HepG2 (cell line): ENCODE results near the gene COPE. TPM values are rescaled to one million over a fixed set of nuclear protein-coding genes. Genes with fewer than 3 reads are reported as not detected.
A peak's percentile ranks its signal among the peaks of the same experiment; 100 is the strongest.

Experiments used
- BCLAF1 ChIP-seq: fragments of 450-650 bp; IDR thresholded peaks from 2 replicates; pipeline ENCODE4 v1.6.1; 2017; ENCODE audit warnings: mild to moderate bottlenecking
- CENPT ChIP-seq: sonication (generic); formaldehyde crosslinking; IDR thresholded peaks from 2 replicates; pipeline ENCODE4 v1.8.0; 2022; ENCODE audit warnings: low read depth, mild to moderate bottlenecking, moderate library complexity, missing genetic modification reagents
- E2F1 ChIP-seq: sonication (generic); formaldehyde crosslinking; IDR thresholded peaks from 2 replicates; pipeline ENCODE4 v1.5.0; 2020; ENCODE audit warnings: missing genetic modification reagents
- GRHL1 ChIP-seq: sonication (generic); formaldehyde crosslinking; conservative IDR thresholded peaks from 2 replicates; pipeline ENCODE4 v1.8.0; 2022; ENCODE audit warnings: missing genetic modification reagents
- HDAC2 ChIP-seq: sonication (generic); formaldehyde crosslinking; IDR thresholded peaks from 2 replicates; pipeline ENCODE4 v1.4.0; 2020; ENCODE audit warnings: missing genetic modification reagents
- MYPOP ChIP-seq: sonication (generic); formaldehyde crosslinking; IDR thresholded peaks from 2 replicates; pipeline ENCODE4 v1.8.1; 2023; ENCODE audit warnings: mild to moderate bottlenecking, moderate library complexity, missing genetic modification reagents
- NR3C1 ChIP-seq: sonication (generic); formaldehyde crosslinking; IDR thresholded peaks from 2 replicates; pipeline ENCODE4 v1.4.0; 2020; ENCODE audit warnings: missing genetic modification reagents
- RARA ChIP-seq: IDR thresholded peaks from 2 replicates; pipeline ENCODE4 v1.6.1; 2016; ENCODE audit warnings: missing genetic modification reagents, missing compliant biosample characterization
- SOX5 ChIP-seq: IDR thresholded peaks from 2 replicates; pipeline ENCODE4 v1.6.1; 2016; ENCODE audit warnings: borderline replicate concordance
- SP140L ChIP-seq: sonication (generic); formaldehyde crosslinking; IDR thresholded peaks from 2 replicates; pipeline ENCODE4 v1.4.0; 2020; ENCODE audit warnings: missing genetic modification reagents, borderline replicate concordance
- ZFYVE20 ChIP-seq: sonication (generic); formaldehyde crosslinking; IDR thresholded peaks from 2 replicates; pipeline ENCODE4 v1.8.0; 2023; ENCODE audit warnings: low read depth, mild to moderate bottlenecking, moderate library complexity, missing genetic modification reagents, borderline replicate concordance
- ZNF264 ChIP-seq: sonication (generic); formaldehyde crosslinking; IDR thresholded peaks from 2 replicates; pipeline ENCODE4 v1.4.0; 2020; ENCODE audit warnings: missing genetic modification reagents
- ZNF280B ChIP-seq: sonication (generic); formaldehyde crosslinking; IDR thresholded peaks from 2 replicates; pipeline ENCODE4 v1.5.0; 2020; ENCODE audit warnings: missing genetic modification reagents, mild to moderate bottlenecking, borderline replicate concordance
- ZNF331 ChIP-seq: sonication (generic); formaldehyde crosslinking; IDR thresholded peaks from 2 replicates; pipeline ENCODE4 v1.4.0; 2020; ENCODE audit warnings: missing genetic modification reagents
- ZNF414 ChIP-seq: sonication (generic); formaldehyde crosslinking; IDR thresholded peaks from 2 replicates; pipeline ENCODE4 v1.5.0; 2020; ENCODE audit warnings: missing genetic modification reagents
- ZNF556 ChIP-seq: sonication (generic); formaldehyde crosslinking; IDR thresholded peaks from 2 replicates; pipeline ENCODE4 v1.4.0; 2020; ENCODE audit warnings: mild to moderate bottlenecking, missing genetic modification reagents, borderline replicate concordance
- ZNF788 ChIP-seq: sonication (generic); formaldehyde crosslinking; IDR thresholded peaks from 2 replicates; pipeline ENCODE4 v1.5.0; 2020; ENCODE audit warnings: mild to moderate bottlenecking, missing genetic modification reagents, borderline replicate concordance
- ZSCAN9 ChIP-seq: IDR thresholded peaks from 2 replicates; pipeline ENCODE4 v1.6.1; 2016; ENCODE audit warnings: borderline replicate concordance
- polyA plus RNA-seq, 8 experiments: library from polyadenylated mRNA; depleted of rRNA in 3 of 8; stranded (reverse) in 7 of 8; unstranded in 1 of 8; fragments of >200 nt; fragmentation: Illumina TruSeq in 4 of 8; extraction: Trizol in 4 of 8; gene quantifications; 2 replicates each; pipeline versions ENCODE4 v1.2.1 to v1.2.3, GENCODE V29; 2011 to 2016; ENCODE audit warnings: low read depth in 4 of 8, missing spikeins in 1 of 8, mixed read lengths in 1 of 8; ENCODE audit not compliant: insufficient read depth in 1 of 8
- total RNA-seq, 5 experiments: library from RNA; depleted of rRNA; stranded (reverse); fragments of >200 nt; fragmentation: Illumina TruSeq; extraction: Trizol; gene quantifications; 2 replicates each; pipeline ENCODE4 v1.2.3, GENCODE V29; 2016; ENCODE audit warnings: low read depth in 1 of 5

Gene COPE
- total and polyA plus RNA-seq, 2 of the 13 experiments (the other 11 are each of a cell fraction or from before 2014, with no cell fraction given) = 189 to 205 TPM

- no peak for TF ChIP-seq ZNF280B (CRISPR knock-in tag)
- no peak for TF ChIP-seq NR3C1 (CRISPR knock-in tag)
- peak; percentile 34; the same call in 1 of the 2 replicates for TF ChIP-seq RARA (CRISPR knock-in tag)
- TF ChIP-seq ZNF331 = no peak
- no peak for TF ChIP-seq ZNF414 (CRISPR knock-in tag)
- TF ChIP-seq ZNF788 = no peak
- TF ChIP-seq E2F1 (CRISPR knock-in tag) = no peak
- TF ChIP-seq ZFYVE20 (CRISPR knock-in tag) = no peak
- TF ChIP-seq SOX5 (CRISPR knock-in tag) = no peak
- TF ChIP-seq CENPT (CRISPR knock-in tag) = no peak
- no peak for TF ChIP-seq HDAC2 (CRISPR knock-in tag)
- no peak for TF ChIP-seq ZNF556
- TF ChIP-seq ZSCAN9 (CRISPR knock-in tag) = no peak
- no peak for TF ChIP-seq MYPOP (CRISPR knock-in tag)
- no peak for TF ChIP-seq ZNF264 (CRISPR knock-in tag)
- no peak for TF ChIP-seq BCLAF1
- no peak for TF ChIP-seq SP140L
- no peak for TF ChIP-seq GRHL1
These were observed 48.4 kb upstream of the COPE start (continued) for GRCh38 chr19:18967358-18968146.
